GM21367 (cell line): ENCODE data around the gene ZSWIM7.

Experiments used
- ATAC-seq: cut with Tn5 transposase; IDR thresholded peaks from one replicate; pipeline ENCODE4 v1.9.1; 2021; ENCODE audit not compliant: unreplicated experiment

ZSWIM7 gene

DNA sequence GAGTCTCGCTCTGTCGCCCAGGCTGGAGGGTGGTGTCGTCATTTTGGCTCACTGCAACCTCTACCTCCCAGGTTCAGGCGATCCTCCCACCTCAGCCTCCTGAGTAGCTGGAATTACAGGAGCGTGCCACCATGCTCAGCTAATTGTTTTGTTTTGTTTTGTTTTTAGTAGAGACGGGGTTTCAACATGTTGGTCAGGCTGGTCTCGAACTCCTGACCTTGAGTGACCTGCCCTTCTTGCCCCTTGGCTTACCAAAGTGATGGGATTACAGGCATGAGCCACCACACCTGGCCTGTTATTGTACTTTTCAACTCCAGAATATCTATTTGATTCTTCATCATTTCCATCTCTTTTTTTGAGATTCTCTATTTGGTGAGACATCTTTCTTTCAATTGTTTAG lies 63.6 kb downstream of the ZSWIM7 start:
- ATAC-seq, result no peak

DNA sequence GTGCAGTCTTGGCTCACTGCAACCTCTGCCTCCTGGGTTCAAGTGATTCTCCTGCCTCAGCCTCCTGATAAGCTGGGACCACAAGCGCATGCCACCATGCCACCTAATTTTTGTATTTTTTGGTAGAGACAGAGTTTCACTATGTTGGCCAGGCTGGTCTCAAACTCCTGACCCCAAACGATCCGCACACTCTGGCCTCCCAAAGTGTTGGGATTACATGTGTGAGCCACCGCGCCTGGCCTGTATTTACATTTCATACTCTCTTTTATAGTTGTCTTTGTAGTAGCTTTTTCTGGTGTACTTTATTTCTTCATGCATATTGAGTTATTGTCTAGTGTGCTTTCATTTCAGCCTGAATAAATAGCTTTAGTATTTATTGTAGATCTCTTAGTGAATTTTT lies 64.6 kb downstream of the ZSWIM7 start:
- ATAC-seq, result no peak

DNA sequence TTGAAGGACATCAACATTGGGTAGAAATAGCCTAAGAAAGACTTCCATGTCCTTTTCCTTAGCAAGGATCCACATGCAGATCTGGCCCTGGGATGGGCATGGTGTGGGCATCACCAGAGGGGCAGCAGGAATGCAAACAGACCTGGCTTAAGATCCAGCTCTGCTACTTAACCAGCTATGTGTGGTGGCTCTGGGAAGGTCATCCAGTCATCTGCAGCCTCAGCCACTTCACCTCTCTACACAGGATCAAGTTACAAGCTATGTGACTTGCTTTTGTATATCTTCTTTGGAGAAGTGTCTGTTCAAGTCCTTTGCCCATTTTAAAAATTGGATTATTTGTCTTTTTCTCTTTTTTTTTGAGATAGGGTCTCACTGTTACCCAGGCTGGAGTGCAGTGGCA lies 68.1 kb downstream of the ZSWIM7 start:
- no peak for ATAC-seq

DNA sequence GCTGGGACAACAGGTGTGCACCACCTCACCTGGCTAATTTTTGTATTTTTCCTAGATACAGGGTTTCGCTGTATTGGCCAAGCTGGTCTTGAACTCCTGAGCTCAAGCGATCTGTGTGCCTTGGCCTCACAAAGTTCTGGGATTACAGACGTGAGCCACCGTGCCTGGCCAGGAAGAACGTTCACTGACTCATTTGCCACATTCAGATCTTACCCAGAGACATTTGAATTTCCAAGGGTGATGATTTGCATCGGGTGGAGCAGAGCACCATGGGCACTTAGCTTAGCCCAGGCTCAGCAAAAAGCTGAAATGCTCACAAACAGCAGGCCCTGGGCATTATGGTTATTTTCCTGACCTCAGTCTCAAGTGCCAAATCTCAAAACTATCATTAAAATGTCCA lies 69.1 kb downstream of the ZSWIM7 start:
- ATAC-seq, result no peak

DNA sequence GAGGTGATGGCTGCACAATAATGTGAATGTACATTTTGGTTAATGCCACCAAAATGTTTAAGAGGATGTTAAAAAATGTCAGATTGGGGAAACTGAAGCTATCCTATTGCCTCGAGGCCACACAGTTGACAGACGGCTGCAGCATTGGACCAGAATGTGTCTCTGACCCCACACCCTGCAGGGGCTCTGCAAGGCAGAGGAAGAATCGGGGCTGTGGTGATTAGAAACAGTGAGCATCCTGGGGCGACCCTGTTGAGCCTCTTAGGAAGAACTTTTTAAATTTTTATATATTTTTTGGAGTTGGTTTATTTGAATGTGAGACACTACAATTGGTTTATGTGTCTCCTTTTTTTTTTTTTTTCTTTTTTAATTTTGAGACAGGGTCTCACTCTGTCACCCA lies 69.6 kb downstream of the ZSWIM7 start:
- ATAC-seq, result no peak

DNA sequence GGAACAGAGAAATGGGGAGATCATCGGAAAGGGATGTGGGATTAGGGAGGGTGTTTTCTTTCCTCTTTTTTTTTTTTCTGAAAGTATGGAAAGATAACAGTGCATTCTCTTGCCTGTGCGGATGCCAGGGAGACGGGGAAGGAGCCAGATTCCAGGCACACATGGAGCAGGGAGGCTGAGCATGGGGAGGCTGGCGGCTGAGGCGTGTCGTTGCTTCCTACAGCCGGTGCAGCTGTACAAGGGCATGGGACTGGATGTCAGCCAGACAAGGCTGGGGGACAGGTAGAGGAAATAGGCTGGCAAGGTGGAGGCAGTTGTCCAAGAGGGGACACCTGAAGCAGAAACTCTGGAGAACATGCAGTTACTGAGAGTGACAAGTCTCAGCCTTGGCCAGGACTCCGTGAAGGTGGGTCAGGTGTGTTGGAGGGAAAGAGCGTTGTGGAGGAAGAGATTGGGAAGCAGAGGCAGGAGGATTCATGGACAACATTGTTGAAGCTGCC lies 71.2 kb downstream of the ZSWIM7 start:
- ATAC-seq, result no peak
